Ectodermal cell (in vitro differentiated cells): ENCODE data around the gene JPH4.

ENCODE experiments used
- H3K27ac ChIP-seq: 2 replicates; pipeline ENCODE4 v1.7.0; 2013; ENCODE audit warnings: mild to moderate bottlenecking, low read depth, low read length; ENCODE audit not compliant: insufficient read depth, poor library complexity, severe bottlenecking
- H3K27me3 ChIP-seq: 2 replicates; pipeline ENCODE4 v1.7.0; 2013; ENCODE audit warnings: mild to moderate bottlenecking, low read length; ENCODE audit not compliant: insufficient read depth, control insufficient read depth, poor library complexity, severe bottlenecking
- H3K36me3 ChIP-seq: one replicate; pipeline ENCODE4 v1.7.0; 2013; ENCODE audit warnings: low read length; ENCODE audit not compliant: control insufficient read depth, insufficient read depth
- H3K4me1 ChIP-seq: one replicate; pipeline ENCODE4 v1.7.0; 2013; ENCODE audit warnings: low read length; ENCODE audit not compliant: control insufficient read depth, insufficient read depth
- H3K4me3 ChIP-seq: 2 replicates; pipeline ENCODE4 v1.7.0; 2013; ENCODE audit warnings: low read depth, low read length, control low read depth; ENCODE audit not compliant: insufficient read depth
- H3K9me3 ChIP-seq: 2 replicates; pipeline ENCODE4 v1.7.0; 2013; ENCODE audit warnings: mild to moderate bottlenecking, low read length, moderate library complexity; ENCODE audit not compliant: control insufficient read depth
- WGBS, 2 experiments: methylation state at CpG; one replicate each; pipeline ENCODE4 v1.1.7; 2013; ENCODE audit warnings: missing lambda C conversion rate in 2 of 2; 5-methylcytosine and 5-hydroxymethylcytosine counted together

The JPH4 gene

GRCh38 chr14:23564181-23564812 is 14.3 kb downstream of the JPH4 start:
- Histone ChIP-seq H3K27ac (no peak overlapping the region), H3K4me3 (no peak overlapping the region), H3K9me3 (no peaks in the 10 kb centered on the region), H3K4me1 (peaks cover 24% of the 10 kb centered on the region), H3K36me3 (peaks cover 23% of the 10 kb centered on the region), H3K27me3 (no peaks in the 10 kb centered on the region)
- WGBS, 2 experiments, result 92 to 94% methylated on average over 13 of the region's 13 CpGs

DNA sequence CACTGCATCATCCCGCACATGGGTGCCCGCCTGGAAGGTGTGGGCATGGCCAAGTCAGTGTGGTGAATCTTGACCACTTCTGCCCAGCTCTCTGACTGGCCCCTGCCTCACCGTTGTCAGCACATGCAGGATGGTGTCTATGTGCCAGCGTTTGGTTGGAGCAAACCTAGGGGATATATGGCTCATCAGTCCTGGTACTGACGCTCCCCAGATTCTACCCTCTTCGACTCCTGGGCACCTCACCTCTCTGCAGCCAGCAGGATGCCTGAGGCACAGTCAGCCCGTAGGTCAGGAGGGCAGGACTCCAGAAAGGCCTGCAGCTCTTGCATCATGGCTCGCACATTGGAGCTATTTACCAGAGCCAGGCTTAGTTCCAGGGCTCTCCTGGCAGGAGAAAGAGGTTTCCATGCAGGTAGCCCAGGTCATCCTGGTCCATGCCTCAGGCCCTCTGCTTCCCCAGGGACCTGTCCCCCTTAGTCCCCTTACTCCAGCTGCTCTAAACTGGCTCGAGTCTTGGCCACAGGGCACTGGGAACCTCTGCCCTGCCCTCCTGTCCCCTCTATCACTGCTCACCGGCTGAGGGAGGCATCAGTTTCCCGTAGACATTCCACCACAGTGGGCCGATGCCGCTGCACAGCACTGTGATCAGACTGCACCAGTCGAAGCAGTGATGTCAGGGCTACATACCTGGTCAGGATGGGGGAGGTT is 15.0 kb downstream of the JPH4 start:
- Histone ChIP-seq H3K27ac (no peak overlapping the region), H3K4me1 (peaks cover 18% of the 10 kb centered on the region), H3K36me3 (peaks cover 23% of the 10 kb centered on the region), H3K4me3 (no peak overlapping the region), H3K27me3 (no peaks in the 10 kb centered on the region), H3K9me3 (no peaks in the 10 kb centered on the region)
- 94% methylated on average over 14 of the region's 14 CpGs for WGBS, 2 experiments

DNA sequence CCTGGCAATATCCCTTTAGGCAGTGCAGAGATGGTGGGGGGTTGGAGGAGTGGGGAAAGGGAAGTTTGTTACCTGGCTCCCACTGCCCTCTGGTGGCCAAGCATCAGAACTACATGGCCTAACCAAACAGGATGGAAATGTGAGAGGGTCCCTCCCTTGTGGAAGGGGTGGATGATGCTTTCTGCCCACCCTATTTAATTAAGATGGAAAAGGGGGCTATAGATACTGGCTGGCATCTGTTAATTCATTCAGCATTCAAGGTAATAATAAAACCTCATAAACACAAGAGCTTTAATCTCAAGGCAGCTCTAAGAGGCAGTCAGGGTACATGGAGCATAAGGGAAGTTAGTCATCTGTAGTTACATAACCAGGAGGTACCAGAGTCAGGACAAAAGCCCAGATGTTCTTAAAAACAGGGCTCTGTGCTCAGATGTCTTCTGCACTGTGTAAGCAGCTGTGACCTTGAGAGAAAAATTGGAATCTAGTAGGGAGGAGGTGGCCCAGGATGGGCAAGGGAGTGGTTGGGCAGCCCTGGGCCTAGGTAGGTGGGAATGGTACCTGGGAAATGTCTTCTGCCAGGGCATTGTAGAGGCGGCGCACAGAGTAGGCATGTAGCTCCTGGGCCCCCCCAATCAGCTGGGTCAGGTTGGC is 15.6 kb downstream of the JPH4 start:
- Histone ChIP-seq H3K9me3 (no peaks in the 10 kb centered on the region), H3K36me3 (peaks cover 23% of the 10 kb centered on the region), H3K4me3 (no peak overlapping the region), H3K27ac (no peak overlapping the region), H3K4me1 (peaks cover 11% of the 10 kb centered on the region), H3K27me3 (no peaks in the 10 kb centered on the region)
- 95 to 96% methylated on average over 2 of the region's 2 CpGs for WGBS, 2 experiments

DNA sequence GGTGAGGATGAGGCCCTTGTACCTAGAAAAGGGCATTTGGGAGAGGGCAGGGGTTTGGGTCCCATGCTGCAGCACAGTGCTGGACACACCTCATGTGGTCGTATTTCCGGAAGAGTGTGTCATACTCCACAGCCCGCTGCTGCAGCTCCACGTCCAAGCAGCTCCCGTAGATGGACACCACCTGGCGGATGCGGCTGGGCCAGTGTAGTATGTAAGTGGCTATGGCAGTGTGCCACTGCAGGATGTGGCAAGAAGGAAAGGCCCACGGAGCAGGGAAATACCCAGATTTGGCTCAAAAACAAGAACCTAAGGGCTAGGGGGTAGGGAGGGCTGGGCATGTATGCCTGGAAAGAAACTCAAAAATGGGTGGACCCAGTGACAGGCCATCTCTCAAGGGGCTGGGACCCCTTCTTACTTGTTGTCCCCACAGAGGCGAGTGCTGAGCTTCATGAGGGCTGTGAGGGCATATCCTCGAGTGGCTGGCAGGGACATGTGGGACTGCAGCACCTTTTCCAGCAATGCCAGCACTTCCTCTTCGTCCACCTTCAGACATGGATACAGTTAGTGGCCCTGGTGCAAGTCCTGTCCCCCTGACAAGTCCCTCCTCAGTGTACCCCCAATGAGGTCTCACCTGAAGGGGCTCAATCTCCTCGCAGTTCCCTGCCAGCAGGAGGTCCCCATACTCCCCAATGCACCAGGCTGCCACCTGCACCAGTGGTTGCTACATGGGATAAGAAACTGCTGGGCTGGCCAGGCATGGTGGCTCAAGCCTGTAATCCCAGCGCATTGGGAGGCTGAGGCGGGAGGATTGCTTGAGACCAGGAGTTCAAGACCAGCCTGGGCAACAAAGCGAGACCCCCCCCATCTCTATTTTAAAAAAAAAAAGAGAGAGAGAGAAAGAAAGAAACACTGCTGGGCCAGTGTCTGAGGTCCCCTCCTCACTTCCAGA is 16.4 kb downstream of the JPH4 start:
- peaks cover 8% of the 10 kb centered on the region for H3K4me1 ChIP-seq
- H3K9me3 ChIP-seq, result no peaks in the 10 kb centered on the region
- H3K4me3 ChIP-seq, result no peak overlapping the region
- H3K36me3 ChIP-seq, result peaks cover 23% of the 10 kb centered on the region
- no peak overlapping the region for H3K27ac ChIP-seq
- WGBS, 2 experiments, result 96% methylated on average over 15 of the region's 15 CpGs
- H3K27me3 ChIP-seq, result no peaks in the 10 kb centered on the region

GRCh38 chr14:23561259-23561658 is 17.3 kb downstream of the JPH4 start:
- Histone ChIP-seq H3K9me3 (no peaks in the 10 kb centered on the region), H3K36me3 (peaks cover 23% of the 10 kb centered on the region), H3K4me1 (peaks cover 9% of the 10 kb centered on the region), H3K27ac (no peak overlapping the region), H3K4me3 (no peak overlapping the region), H3K27me3 (no peaks in the 10 kb centered on the region)
- 91 to 95% methylated on average over 2 of the region's 2 CpGs for WGBS, 2 experiments

- 87 to 93% methylated on average over 3 of the region's 3 CpGs for WGBS, 2 experiments
- H3K4me3 ChIP-seq, result no peak overlapping the region
- H3K27me3 ChIP-seq, result no peaks in the 10 kb centered on the region
- H3K4me1 ChIP-seq, result peaks cover 7% of the 10 kb centered on the region
- H3K9me3 ChIP-seq, result no peaks in the 10 kb centered on the region
- peaks cover 21% of the 10 kb centered on the region for H3K36me3 ChIP-seq
- no peak overlapping the region for H3K27ac ChIP-seq
These were observed 18.6 kb downstream of the JPH4 start for GRCh38 chr14:23559926-23560520.

DNA sequence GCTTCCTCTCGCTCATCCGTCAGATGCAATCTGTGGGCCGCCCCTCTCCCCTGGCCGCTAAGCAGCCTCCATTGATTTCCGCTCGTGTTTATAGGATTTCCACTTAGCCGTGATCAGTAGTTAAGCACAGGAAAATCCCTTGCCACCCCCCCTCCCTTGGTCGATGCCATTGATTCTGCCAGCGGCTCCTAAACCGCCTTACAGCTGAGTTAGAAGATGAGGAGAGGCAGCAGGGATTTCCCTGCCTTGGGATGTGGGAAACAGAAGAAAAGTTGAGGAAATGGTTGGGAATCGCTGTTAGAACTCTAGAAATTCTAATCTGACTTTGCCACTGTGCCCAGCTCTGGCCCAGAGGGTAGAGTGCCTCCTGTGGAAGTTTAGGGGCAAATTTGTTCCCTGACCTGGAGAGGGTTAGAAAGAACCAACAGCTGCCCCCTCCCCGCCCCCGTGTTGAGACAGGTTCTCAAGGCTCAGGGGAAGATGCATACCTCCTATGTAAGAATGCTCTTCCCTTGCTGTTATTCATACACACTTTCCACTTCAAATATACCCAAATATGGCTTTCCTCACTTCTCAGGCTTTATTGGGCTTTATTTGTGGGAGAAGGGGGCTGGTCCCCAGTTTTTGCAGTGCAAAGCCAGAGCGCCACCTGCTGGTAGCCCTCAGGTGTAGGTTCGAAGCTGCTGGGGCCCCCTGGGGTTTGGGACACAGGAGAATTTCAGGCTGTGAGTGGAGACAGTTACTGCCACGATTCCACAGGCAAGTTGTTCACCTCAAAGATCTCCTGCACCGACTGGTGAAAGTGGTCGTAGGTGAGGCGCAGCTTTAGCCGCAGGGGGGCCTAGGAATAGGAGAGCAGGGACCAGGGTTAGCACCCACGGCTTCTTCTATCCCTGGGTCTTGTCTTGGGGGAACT is 19.3 kb downstream of the JPH4 start:
- Histone ChIP-seq H3K4me1 (peaks cover 7% of the 10 kb centered on the region), H3K4me3 (no peak overlapping the region), H3K36me3 (peaks cover 19% of the 10 kb centered on the region), H3K27me3 (no peaks in the 10 kb centered on the region), H3K27ac (no peak overlapping the region), H3K9me3 (no peaks in the 10 kb centered on the region)
- 78% methylated on average over 21 of the region's 21 CpGs for WGBS, 2 experiments

- Histone ChIP-seq H3K36me3 (peaks cover 19% of the 10 kb centered on the region), H3K27me3 (no peaks in the 10 kb centered on the region), H3K27ac (no peak overlapping the region), H3K4me1 (peaks cover 7% of the 10 kb centered on the region), H3K4me3 (no peak overlapping the region), H3K9me3 (no peaks in the 10 kb centered on the region)
- 95 to 96% methylated on average over 10 of the region's 10 CpGs for WGBS, 2 experiments
These were observed 20.1 kb downstream of the JPH4 start for GRCh38 chr14:23558346-23559009.
